ENCODE results near the gene PWWP2B. TPM values are rescaled to one million over a fixed set of nuclear protein-coding genes. Genes with fewer than 3 reads are reported as not detected.

PWWP2B gene
- total RNA-seq, 6 experiments from 2014 or later = 3.0 to 12.2 (median 5.1) TPM

DNA sequence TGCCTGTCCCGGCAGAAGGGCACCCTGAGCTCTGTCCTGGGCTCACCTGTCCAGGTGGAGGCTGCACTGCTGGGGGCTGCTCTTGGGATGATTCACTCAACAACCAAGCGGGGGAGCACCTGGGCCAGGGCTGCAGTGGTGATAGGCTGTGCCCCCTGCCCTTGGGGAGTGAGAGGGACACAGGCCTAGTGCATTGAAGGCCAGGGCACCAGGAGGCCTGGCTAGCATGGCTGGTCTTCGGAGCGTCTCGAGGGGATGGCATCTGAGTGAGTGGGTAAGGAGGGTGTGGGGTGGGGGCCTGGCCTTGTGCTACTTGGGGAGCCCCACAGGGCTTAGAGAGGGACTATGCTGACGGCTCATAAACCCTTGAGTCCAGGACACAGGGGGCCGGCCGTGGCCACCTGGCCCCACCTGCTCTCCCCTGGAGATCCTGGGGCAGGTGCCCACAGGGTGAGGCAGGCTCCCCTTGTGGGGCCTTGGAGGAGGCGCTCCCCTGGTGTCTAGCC is 3.1 kb downstream of the PWWP2B start:
- H3K4me3 ChIP-seq = no peak overlapping the region
- DNase-seq = peak in 2 of 3 donors; percentile 14 to 43
- no peak for ATAC-seq
- H3K9me3 ChIP-seq = no peaks in the 10 kb centered on the region
- peaks cover 0 to 10% (median 3%) of the 10 kb centered on the region in 4 donors for H3K4me1 ChIP-seq
- 80% methylated on average over 1 of the region's 9 CpGs for WGBS (ENCODE audit: insufficient coverage, low coverage, low lambda C conversion rate, missing lambda C conversion rate)
- no peak for TF ChIP-seq POLR2A (IDR thresholded peaks at IDR 0.05)
- no peak for TF ChIP-seq CTCF (IDR thresholded peaks at IDR 0.05)
- H3K27me3 ChIP-seq = no peaks in the 10 kb centered on the region
- H3K36me3 ChIP-seq = no peaks in the 10 kb centered on the region
- intact Hi-C loops (cut with DNase I) = no loop called here
- H3K27ac ChIP-seq = no peak overlapping the region

DNA sequence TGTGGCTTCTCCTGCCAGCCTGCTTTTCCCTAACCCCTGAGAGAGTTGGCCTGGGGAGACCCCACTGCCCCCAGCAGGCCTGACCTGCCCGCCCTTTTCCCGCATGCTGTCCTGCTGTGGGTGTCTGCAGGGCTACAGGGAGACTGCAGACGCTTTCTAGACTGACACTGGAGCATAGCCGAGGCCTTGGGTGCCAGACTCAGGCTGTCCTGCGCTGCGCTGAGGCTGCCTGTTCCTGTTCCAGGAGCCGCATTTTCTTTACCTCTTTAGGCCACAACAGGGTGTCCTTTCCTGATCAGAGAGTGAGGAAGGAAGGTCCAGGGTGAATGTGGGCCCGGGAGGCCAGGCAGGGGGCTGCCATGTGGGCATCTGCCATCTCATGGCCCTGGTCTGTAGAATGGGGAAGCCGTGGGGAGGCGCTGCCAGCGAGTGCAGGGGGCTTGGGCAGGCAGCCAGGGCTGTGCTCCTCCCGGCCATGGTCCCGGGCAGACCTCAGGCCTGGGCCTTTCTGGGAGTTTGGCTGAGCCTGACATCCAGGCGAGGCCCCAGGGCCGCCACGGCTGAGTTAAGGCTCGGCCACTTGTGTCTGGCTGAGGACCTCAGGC is 3.6 kb downstream of the PWWP2B start:
- peak in 2 of 3 donors; percentile 31 to 57 for DNase-seq
- Histone ChIP-seq H3K36me3 (peaks cover 0 to 3% (median 2%) of the 10 kb centered on the region in 4 donors), H3K4me3 (no peak overlapping the region), H3K27ac (peak overlapping the region in 1 of 3 donors; percentile 13), H3K4me1 (peaks cover 0 to 10% (median 3%) of the 10 kb centered on the region in 4 donors), H3K27me3 (no peaks in the 10 kb centered on the region), H3K9me3 (no peaks in the 10 kb centered on the region)
- intact Hi-C loops (cut with DNase I) = no loop called here
- TF ChIP-seq POLR2A (IDR thresholded peaks at IDR 0.05) = no peak
- TF ChIP-seq CTCF (IDR thresholded peaks at IDR 0.05) = no peak
- ATAC-seq = no peak
- WGBS (ENCODE audit: insufficient coverage, low coverage, low lambda C conversion rate, missing lambda C conversion rate) = 50% methylated on average over 2 of the region's 17 CpGs

DNA sequence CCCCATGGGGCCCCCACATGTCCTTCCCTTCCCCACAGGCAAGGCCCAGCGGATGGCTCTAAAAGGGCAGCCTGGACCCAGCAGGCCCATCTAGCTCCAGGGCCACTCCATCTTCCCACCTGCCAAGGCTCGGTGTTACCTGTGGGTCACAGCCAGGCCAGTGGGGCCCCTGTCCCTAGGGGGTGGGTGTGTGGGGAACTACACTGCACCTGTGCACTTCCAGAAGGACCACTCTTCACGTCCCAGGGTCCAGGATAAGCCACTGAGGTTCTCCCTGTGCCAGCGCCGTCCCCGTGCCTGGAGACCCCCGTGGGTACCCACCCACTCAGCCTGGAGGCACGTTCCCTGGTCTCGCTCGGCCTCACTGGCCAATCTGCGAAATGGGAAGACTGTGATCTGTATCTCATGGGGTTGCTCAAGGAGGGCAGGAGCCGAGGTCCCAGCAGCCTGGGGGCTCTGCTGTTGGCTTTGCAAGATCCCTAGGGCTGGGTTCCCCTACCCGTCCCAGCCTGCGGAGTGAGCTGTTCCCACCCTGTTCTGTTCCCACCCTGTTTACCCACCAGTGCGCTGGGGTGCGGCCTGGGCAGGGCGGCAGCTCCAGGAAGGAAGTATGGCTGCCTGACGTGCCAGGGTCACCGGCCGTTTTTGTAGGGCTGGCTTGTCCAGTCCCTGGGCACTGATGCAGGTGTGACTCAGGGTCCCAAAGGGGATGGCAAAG is 4.6 kb downstream of the PWWP2B start:
- TF ChIP-seq POLR2A (IDR thresholded peaks at IDR 0.05) = no peak
- TF ChIP-seq CTCF (IDR thresholded peaks at IDR 0.05) = no peak
- intact Hi-C loops (cut with DNase I) = no loop called here
- no peaks in the 10 kb centered on the region for H3K9me3 ChIP-seq
- WGBS (ENCODE audit: insufficient coverage, low coverage, low lambda C conversion rate, missing lambda C conversion rate) = 86% methylated on average over 7 of the region's 20 CpGs
- H3K4me3 ChIP-seq = no peak overlapping the region
- H3K4me1 ChIP-seq = peaks cover 0 to 10% (median 3%) of the 10 kb centered on the region in 4 donors
- peak in 2 of 3 donors; percentile 19 to 58 for DNase-seq
- no peak overlapping the region for H3K27ac ChIP-seq
- no peaks in the 10 kb centered on the region for H3K27me3 ChIP-seq
- ATAC-seq = no peak
- H3K36me3 ChIP-seq = peaks cover 0 to 6% (median 2%) of the 10 kb centered on the region in 4 donors

DNA sequence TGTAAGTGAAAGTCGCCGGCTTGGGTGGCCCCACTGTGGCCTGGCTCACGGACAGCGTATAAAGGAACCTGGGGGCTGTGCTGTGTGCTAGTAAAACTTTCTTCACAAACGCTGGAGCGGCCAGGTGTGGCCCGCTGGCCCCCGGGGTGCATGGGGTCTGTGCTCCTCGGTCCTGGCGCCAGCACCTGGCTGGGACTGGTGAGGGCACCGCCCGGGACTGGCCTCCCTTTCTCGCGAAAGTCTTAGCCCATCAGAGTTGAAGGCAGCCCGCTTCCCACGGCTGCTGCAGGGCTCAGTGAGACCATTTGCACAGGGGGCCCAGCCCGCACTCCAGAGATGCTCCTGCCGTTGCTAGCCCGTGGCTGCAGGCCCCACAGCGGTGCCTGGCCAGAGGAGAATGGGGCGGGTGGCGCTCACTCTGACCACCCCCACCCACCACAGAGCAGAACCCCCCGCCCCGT is 5.8 kb downstream of the PWWP2B start:
- DNase-seq (peak in 1 of 3 donors; percentile 40), ATAC-seq (no peak)
- WGBS (ENCODE audit: insufficient coverage, low coverage, low lambda C conversion rate, missing lambda C conversion rate) = 60% methylated on average over 1 of the region's 24 CpGs
- Histone ChIP-seq H3K27me3 (no peaks in the 10 kb centered on the region), H3K27ac (no peak overlapping the region), H3K9me3 (no peaks in the 10 kb centered on the region), H3K36me3 (peaks cover 0 to 6% (median 2%) of the 10 kb centered on the region in 4 donors), H3K4me3 (no peak overlapping the region), H3K4me1 (peaks cover 0 to 14% (median 5%) of the 10 kb centered on the region in 4 donors)
- intact Hi-C loops (cut with DNase I) = no loop called here
- TF ChIP-seq POLR2A (IDR thresholded peaks at IDR 0.05) (no peak), CTCF (IDR thresholded peaks at IDR 0.05) (no peak)
